Measurements from ENCODE around the gene STK32B.

DNA sequence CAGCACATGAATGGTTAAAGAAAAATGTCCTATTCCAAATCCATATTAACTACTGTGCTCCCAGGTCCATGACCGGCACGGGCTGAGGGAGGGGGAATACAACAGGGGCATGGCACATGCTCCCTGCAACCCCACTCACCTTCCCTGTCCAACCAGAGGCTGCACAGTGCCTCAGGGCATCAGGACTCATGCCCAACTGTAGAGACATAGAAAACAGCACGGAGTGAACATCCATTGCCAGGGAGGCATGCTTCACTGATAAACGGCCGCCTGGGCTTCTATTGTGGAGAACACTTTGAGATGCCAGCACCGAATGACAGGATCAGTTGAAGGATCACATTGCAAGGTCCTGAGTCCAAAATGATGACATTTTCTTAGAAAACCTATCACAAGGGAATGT lies 140.6 kb downstream of the STK32B start:
- TF ChIP-seq, protein P1, sequence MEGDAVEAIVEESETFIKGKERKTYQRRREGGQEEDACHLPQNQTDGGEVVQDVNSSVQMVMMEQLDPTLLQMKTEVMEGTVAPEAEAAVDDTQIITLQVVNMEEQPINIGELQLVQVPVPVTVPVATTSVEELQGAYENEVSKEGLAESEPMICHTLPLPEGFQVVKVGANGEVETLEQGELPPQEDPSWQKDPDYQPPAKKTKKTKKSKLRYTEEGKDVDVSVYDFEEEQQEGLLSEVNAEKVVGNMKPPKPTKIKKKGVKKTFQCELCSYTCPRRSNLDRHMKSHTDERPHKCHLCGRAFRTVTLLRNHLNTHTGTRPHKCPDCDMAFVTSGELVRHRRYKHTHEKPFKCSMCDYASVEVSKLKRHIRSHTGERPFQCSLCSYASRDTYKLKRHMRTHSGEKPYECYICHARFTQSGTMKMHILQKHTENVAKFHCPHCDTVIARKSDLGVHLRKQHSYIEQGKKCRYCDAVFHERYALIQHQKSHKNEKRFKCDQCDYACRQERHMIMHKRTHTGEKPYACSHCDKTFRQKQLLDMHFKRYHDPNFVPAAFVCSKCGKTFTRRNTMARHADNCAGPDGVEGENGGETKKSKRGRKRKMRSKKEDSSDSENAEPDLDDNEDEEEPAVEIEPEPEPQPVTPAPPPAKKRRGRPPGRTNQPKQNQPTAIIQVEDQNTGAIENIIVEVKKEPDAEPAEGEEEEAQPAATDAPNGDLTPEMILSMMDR (conservative IDR thresholded peaks at IDR 0.05; ENCODE audit: low read length): no peak
- no peak for TF ChIP-seq EZH2phosphoT487 (IDR thresholded peaks at IDR 0.05; ENCODE audit: borderline replicate concordance, low read depth, low read length)
